WI38 (cell line): Measurements from ENCODE around the gene TMEM147.

ENCODE experiments used
- H3K4me3 ChIP-seq: 2 replicates; pipeline ENCODE4 v1.5.1; 2011; ENCODE audit warnings: low read depth, mild to moderate bottlenecking, control low read depth, low read length
- TF ChIP-seq, protein P1 (sequence below): IDR thresholded peaks from 2 replicates; pipeline ENCODE4 v1.5.1; 2012; ENCODE audit warnings: low read depth, mild to moderate bottlenecking, control low read depth, low read length

TMEM147 gene

DNA sequence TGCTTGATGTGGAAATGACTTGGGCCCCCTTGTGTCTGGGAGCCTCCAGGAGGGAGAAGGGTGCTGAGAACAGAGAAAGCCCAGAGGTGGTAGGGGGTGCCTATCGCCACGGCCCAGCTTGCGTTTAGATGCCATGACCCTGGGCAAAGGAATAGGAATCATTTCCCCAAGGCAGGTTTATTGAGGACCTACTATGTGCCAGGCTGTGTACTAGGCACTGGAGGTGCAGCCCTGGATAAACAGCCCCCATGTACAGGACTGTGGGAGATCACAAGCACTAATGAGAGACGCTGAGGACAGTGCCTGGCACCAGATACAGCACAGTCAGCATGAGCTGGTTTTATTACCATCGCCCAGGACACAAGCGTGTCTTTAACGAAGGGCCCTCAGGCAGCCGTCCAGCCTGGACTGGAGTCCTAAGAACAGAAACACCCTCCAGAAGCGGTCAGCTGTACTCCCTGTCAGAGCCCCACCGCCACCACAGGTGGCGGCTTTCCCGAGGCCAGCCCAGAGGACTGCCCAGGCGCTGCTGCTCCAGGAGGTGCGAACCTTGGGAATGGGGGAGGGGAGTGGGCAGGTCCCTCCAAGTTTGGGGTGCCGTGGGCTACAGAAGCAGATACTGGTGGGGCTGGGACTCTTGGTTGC, 4.6 kb downstream of the TMEM147 start:
- H3K4me3 ChIP-seq: no peak overlapping the region
- TF ChIP-seq, protein P1, sequence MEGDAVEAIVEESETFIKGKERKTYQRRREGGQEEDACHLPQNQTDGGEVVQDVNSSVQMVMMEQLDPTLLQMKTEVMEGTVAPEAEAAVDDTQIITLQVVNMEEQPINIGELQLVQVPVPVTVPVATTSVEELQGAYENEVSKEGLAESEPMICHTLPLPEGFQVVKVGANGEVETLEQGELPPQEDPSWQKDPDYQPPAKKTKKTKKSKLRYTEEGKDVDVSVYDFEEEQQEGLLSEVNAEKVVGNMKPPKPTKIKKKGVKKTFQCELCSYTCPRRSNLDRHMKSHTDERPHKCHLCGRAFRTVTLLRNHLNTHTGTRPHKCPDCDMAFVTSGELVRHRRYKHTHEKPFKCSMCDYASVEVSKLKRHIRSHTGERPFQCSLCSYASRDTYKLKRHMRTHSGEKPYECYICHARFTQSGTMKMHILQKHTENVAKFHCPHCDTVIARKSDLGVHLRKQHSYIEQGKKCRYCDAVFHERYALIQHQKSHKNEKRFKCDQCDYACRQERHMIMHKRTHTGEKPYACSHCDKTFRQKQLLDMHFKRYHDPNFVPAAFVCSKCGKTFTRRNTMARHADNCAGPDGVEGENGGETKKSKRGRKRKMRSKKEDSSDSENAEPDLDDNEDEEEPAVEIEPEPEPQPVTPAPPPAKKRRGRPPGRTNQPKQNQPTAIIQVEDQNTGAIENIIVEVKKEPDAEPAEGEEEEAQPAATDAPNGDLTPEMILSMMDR: no peak

DNA sequence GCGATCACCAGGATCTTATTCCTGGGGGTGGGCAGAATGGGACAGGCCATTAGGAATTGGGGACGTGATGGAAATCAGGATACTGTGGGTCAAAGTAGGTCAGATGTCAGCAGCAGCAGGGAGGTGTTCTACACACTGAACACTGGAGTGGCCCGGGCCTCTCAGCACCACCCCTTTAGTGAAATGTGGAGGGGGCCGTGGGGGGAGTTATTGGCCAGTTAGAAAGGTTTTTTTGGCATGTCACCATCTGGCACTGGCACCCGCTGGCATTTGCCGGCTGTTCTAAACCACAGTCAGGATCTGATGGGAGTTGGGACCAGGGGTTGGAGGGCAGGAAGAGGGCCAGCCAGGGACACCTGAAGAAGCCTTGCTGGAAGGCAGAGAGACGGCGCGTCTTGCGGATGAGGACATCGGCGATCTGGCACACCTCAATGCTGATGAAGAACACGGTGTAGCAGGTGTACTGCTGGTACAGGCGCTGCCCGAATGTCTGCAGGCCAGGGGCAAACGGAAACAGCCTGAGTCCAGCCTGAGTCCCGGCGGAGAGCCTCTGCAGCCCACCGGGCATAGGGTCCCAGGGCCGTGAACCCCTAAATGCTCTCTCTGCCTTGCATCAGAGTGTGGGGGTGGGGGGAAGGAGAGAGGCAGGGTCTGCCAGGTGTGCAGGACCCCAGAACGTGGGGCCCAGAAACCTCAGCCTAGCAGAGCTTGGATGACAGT, 5.8 kb downstream of the TMEM147 start:
- TF ChIP-seq, protein P1: no peak
- H3K4me3 ChIP-seq: no peak overlapping the region

DNA sequence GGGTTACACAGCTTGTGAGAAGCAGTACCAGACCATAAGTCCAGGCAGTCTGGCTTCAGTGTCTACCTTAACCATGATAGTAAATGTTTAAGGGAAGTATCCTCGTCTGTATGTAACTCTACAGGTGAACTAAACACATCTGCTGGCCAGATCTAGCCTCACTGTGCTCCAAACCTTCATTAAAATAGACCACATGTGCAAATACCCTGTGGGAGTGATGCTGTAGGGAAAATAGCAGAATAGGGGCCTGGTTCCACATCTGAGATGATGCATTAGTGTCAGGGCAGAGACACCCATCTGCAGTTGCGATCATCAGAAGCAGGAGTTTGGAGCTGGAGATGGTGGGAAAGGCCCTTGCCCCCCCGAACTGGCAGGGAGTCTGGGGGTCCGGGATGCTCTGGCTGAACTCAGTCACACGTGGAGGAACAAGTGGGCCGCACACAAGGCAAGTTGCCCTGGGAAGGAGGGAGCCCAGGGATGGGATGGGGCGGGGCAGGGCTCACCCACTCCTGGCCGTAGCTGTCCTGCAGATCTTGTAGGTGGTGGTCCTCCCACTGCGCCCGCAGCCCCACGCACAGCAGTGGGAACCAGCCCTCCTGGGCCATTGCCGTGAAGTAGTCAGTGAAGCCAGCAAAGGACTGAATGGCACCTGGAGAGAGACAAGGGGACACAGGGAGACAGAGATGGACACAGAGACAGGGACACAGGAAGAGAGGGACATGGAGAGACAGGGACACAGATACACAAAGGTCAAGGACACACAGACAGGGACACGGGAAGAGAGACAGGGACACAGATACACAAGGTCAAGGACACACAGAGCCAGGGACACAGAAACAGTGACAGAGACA, 7.3 kb downstream of the TMEM147 start:
- TF ChIP-seq, protein P1: no peak
- H3K4me3 ChIP-seq: no peak overlapping the region

DNA sequence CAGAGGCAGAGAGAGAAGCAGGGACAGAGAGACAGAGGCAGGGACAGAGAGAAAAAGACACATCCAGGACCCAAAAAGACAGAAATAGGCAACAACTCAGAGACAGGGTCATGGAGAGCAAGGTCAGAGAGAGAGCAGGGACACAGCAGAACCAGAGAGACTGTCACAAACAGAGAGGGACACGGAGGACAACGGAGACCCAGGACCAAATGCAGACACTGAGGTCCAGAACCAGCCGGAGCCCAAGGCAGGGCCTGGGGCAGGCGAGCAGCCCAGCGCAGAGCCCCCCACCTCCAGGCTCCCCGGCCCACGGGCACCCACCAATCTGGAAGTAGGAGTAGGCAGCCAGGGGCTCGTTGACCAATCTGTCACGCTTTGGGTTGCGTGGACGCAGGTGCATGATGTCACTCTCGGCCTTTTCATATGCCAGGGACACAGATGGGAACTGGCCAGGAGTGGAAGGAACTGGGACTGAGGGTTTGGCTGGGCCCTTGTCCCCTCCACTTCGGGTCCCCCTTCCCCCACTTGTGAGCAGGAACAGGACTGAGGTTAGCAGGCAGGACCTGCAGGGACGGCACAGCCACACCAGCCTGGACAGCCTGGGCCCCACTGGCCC, 8.1 kb downstream of the TMEM147 start:
- no peak overlapping the region for H3K4me3 ChIP-seq
- TF ChIP-seq, protein P1: no peak

DNA sequence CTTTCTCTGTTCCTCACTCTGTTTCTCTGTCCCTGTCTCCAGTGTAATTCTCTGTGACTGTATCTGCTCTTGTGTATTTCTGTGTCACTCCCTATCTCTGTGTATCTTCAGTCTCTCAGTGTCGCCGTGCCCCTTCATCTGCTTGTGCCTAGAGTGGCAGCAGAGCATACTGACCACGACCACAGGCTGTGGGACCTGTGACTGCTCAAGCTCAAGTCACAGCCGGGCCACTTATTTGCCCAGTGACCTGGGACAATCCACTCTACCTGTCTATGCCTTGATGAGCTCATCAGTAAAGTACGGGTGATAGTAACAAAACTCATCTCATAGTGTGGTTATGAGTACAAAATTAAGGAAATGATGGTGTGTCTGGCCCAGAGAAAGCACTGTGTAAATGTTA, 8.7 kb downstream of the TMEM147 start:
- TF ChIP-seq, protein P1: no peak
- no peak overlapping the region for H3K4me3 ChIP-seq

DNA sequence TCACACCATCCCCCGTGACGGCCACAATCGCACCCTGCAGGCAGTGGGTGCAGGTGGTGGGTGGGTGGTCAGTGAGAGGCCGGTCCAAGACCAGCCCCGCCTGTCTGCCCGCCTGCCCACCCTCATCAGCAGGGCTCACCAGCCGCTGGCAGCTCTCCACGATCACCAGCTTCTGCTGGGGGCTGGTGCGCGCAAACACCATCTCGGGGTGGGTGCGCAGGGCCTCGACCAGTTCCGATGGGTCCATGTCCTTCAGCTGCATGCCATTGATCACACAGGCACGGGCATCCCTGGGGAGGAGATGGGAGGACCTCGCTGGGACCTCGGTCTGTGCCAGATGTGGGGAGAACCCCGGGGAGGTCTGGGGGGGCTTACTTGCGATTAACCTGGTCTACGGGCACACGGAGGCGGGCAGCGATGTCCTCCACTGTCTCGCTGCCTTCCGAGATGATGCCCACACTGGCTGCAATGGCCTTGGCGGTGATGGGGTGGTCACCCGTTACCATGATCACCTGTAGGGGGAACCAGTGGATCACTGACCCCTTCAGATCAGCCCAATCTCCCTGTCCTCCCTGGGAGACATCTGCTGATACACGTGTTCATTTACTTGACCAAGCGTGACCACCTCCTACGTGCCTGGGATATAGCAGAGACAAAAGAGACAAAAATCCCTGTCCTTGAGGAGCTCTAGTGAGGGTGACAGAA, 10.0 kb downstream of the TMEM147 start:
- H3K4me3 ChIP-seq: no peak overlapping the region
- TF ChIP-seq, protein P1: no peak
